Keratinocyte (primary cell): ENCODE results near the gene RECK.

Experiments
- EZH2 ChIP-seq: IDR thresholded peaks from one replicate; pipeline ENCODE4 v1.6.1; 2012; ENCODE audit warnings: inconsistent platforms, mild to moderate bottlenecking, low read length, moderate library complexity
- TF ChIP-seq, protein P1 (sequence below), 3 experiments: IDR thresholded peaks in 1 of 3; conservative IDR thresholded peaks in 1 of 3; optimal IDR thresholded peaks in 1 of 3; 2 replicates in 2 of 3; 3 replicates in 1 of 3; pipeline versions ENCODE3 to v1.5.1; 2011; ENCODE audit warnings: low read length in 3 of 3, mild to moderate bottlenecking in 3 of 3, moderate library complexity in 2 of 3, control low read depth in 1 of 3, inconsistent platforms in 1 of 3; ENCODE audit not compliant: insufficient read depth in 2 of 3; ENCODE audit errors: extremely low read depth in 1 of 3

DNA sequence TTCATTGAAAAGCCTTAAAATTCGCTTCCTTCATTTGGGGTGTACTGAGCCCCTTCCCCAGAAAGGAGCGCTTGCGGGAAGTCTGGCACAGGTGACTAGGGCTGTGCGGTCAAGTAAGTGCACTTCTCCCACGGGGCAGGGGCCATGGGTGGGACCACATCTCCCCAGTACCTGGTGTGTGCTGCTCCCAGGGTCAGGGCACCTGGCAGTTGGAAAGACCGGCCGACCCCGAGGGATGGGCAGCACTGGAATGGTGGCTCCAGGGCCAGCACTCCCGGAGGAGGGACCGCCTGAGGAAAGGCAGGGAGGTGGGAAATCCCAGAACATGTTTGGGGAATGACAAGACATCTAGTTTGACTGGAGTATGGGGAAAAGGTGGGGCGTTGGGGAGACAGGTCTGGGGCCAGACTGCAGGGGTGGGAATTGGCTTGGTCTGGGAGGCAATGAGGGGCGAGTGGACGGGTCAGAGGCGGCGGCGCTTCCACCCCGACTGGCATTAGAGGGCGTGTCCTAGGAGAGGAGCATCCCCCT is 99.1 kb downstream of the RECK start:
- TF ChIP-seq, protein P1, sequence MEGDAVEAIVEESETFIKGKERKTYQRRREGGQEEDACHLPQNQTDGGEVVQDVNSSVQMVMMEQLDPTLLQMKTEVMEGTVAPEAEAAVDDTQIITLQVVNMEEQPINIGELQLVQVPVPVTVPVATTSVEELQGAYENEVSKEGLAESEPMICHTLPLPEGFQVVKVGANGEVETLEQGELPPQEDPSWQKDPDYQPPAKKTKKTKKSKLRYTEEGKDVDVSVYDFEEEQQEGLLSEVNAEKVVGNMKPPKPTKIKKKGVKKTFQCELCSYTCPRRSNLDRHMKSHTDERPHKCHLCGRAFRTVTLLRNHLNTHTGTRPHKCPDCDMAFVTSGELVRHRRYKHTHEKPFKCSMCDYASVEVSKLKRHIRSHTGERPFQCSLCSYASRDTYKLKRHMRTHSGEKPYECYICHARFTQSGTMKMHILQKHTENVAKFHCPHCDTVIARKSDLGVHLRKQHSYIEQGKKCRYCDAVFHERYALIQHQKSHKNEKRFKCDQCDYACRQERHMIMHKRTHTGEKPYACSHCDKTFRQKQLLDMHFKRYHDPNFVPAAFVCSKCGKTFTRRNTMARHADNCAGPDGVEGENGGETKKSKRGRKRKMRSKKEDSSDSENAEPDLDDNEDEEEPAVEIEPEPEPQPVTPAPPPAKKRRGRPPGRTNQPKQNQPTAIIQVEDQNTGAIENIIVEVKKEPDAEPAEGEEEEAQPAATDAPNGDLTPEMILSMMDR (optimal IDR thresholded peaks at IDR 0.05 in 1 of 3, IDR thresholded peaks at IDR 0.05 in 1 of 3, conservative IDR thresholded peaks at IDR 0.05 in 1 of 3; ENCODE audit: extremely low read depth in 1 of 3, insufficient read depth in 2 of 3, low read length in 3 of 3) = no peak
- no peak for TF ChIP-seq EZH2
